Putamen (tissue), 1 donor: Measurements from ENCODE around the gene NDC1.
A peak's percentile ranks its signal among the peaks of the same experiment; 100 is the strongest.
"Not testable (repeated sequence)": the region's sequence is repeated elsewhere in the genome, so short reads cannot be mapped to it uniquely, and the experiment has no call there.

Source experiments
- DNase-seq: peaks from one replicate; pipeline ENCODE4 v3.0.0-alpha.2; 2016; ENCODE audit warnings: low spot score

Gene NDC1, protein sequence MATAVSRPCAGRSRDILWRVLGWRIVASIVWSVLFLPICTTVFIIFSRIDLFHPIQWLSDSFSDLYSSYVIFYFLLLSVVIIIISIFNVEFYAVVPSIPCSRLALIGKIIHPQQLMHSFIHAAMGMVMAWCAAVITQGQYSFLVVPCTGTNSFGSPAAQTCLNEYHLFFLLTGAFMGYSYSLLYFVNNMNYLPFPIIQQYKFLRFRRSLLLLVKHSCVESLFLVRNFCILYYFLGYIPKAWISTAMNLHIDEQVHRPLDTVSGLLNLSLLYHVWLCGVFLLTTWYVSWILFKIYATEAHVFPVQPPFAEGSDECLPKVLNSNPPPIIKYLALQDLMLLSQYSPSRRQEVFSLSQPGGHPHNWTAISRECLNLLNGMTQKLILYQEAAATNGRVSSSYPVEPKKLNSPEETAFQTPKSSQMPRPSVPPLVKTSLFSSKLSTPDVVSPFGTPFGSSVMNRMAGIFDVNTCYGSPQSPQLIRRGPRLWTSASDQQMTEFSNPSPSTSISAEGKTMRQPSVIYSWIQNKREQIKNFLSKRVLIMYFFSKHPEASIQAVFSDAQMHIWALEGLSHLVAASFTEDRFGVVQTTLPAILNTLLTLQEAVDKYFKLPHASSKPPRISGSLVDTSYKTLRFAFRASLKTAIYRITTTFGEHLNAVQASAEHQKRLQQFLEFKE

DNA sequence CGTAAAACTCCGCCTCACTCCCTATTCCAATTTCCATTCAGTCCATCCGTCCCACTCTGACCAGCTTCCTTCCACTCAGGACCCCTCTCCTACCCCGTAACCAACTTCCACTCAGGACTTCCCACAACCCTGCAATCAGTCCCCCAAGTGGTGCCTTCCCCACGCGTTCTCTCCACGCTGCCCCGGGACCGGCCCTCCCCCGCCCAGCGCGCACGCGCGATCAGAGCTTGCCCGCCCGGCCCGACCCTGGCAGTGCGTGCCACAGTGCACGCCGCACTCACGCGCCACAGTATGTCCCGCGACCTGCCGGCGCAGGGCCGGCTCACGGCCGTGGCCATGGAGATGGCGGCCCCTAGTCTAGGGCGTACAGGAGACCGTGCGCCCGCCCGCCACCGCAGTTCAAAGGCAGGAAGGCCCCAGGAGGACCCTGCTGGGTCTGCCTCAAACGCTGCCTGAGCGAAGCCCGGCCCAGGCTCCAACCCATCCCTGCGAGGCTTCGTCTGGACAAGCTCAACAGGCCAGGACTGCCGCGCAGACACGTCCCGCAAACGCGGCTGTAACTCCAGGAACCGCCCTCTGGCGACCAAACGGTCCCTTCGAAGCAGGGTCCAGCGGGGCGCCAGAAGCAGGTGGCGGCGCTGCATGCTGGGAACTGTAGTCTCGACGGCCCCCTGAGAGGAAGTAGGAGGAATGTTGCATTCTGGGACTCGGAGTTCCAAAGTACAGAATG, at the start of gene NDC1:
Gene NDC1 (minus strand): TSS at position 373 of the 730 bp plus-strand sequence. CDS start 35 bp downstream, at position 338.
- DNase-seq = peak; percentile 98

DNA sequence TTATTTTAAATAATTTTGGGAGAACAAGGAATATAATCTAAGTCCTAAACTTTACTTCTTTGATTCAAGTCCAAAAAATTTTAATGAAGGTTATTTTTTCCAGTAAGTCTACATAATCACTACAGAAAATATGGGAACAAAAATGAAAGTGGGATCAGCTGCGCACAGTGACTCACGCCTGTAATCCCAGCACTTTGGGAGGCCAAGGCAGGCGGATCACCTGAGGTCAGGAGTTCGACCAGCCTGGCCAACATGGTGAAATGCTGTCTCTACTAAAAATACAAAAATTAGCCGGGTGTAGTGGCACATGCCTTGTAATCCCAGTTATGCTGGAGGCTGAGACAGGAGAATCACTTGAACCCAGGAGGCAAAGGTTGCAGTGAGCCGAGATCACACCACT, 45.5 kb upstream of the NDC1 start:
- DNase-seq = not testable (repeated sequence)

DNA sequence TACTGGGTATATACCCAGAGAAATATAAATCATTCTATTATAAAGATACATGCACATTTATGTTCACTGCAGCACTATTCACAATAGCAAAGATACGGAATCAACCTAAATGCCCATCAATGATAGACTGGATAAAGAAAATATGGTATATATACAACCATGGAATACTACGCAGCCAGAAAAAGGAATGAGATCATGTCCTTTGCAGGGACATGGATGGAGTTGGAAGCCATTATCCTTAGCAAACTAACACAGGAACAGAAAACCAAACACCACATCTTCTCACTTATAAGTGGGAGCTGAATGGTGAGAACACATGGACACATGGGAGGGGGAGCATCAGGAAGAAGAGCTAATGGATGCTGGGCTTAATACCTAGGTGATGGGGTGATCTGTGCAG, 43.8 kb upstream of the NDC1 start:
- DNase-seq = not testable (repeated sequence)

DNA sequence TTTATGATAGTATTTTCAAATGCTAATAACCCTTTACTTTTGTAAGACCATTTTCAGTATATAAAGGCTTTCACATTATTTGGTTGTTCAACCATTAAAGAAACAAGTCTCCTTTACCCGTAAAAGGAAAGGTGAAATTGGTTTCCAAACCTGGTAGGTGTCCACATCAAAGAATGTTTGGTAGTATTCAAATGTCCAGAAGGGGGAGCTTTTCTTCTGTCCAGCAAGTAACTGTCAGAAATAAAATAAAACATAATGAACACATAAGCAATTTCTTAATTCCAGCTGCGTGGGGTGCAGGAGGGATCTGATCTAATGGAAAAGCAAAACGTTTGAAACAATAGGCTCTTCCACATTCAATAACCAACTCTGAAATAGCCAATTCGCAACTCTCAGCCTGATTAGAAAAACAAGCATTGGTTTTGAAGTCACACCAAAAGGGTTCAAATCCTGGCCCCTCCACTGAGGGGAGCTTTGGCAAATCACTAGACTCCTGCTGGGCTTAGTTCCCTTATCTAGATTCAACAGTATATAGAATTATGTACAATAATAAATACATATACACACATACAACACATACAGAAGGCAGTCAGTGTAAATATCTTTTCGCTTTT, 40.5 kb upstream of the NDC1 start:
- no peak for DNase-seq

DNA sequence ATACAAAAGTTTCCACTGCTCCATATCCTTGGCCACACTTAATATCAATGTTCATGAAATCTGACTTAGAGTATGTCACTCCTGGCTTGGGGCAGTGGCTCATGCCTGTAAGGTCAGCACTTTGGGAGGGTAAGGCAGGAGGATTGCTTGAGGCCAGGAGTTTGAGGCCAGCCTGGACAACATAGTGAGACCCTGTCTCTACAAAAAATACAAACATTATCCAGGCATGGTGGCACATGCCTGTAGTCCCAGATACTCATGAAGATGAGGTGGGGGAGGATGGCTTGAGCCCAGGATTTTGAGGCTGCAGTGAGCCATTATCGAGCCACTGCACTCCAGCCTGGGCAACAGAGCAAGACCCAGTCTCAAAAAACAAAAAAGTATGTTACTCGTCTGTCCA, 37.1 kb upstream of the NDC1 start:
- DNase-seq = not testable (repeated sequence)

DNA sequence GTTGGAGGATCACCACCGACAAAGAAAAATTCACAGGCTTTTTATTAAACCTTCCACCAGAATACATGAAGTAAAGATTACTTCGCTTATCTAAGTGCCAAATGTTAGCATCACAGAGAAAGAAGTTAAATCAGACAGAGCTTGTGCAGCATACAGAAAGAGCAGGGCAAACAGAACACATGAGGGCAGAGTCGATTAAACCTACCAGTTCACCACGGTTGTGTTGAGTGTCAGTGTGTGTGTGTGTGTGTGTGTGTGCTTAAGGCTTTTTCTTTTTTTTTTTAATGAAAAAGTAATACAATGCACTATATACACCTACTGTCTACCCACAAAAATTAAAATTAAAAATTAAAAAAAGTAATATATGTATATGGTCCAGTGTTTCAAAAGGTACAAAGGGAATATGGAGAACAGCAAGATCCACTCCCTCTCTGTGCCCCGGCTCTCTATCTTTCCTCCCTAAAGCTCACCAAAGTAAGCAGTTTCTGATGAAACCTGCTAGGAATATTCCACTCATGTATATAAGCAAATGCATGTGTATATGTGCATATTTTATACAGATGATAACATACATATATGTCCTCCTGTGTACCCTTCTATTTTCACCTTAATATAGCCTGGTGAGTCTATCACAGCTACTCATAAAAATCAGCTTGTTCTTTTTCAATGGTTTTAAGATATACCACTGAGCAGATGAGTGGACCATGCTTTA, 33.8 kb upstream of the NDC1 start:
- no peak for DNase-seq

DNA sequence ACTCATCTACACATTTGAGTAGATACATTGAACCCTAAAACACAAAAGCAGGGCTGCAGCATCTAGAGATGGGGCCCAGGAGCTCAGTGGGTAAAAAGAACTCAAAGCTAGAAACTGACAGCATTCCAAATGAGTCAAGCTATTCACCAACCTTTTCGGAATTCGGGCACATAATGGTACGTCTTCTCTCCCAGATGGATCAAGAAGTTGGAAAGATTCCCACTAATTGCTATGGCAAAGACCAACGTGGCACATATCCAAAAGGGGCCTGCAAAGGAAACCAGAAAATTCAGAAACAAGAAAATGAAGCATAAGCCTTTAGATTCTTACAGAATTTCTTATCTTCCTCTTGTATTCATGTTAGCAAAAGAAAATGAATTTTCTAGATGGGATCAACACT, 33.1 kb upstream of the NDC1 start:
- no peak for DNase-seq

DNA sequence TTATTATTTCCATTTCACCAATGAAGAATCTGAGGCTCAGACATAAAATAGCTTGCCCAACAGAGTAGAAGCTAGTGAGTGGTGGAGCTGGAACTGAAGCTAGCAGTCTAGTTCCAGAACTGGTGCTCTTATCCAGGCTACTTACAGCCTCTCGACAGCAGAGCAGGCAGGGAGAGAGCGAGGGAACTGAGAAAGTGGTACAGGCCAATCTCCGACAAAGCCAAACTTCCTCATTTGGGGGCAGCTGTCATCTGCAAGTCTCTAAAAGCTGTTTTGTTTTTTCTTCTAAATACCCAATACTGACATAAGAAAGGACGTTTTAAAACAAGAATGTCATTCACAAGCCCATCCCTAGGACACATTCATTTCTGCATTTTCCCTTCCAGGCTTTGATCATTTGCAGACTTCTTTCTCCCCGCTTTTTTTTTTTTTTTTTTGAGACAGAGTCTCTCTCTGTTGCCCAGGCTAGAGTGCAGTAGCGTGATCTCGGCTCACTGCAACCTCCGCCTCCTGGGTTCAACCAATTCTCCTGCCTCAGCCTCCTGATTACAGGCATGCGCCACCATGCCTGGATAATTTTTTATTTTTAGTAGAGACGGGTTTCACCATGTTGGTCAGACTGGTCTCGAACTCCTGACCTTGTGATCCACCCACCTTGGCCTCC, 31.5 kb upstream of the NDC1 start:
- DNase-seq = peak; percentile 23

DNA sequence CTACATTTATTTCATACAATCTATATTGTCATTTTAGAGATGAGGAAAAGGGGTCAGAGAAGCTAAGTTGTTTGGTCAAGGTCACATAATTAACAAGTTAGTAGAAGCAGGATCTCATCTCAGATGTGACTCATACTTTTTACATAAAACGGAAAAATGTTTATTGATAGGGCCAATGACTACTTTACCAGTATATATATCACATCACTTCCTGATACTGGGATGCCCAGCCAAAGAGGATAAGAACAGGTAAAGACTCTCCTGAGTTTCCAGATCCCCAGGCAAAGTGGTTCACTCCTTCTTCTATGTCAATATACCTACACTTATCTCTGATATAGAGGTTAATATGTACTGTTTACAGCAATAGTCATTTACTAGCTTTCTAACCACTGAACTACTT, 30.5 kb upstream of the NDC1 start:
- DNase-seq = no peak

DNA sequence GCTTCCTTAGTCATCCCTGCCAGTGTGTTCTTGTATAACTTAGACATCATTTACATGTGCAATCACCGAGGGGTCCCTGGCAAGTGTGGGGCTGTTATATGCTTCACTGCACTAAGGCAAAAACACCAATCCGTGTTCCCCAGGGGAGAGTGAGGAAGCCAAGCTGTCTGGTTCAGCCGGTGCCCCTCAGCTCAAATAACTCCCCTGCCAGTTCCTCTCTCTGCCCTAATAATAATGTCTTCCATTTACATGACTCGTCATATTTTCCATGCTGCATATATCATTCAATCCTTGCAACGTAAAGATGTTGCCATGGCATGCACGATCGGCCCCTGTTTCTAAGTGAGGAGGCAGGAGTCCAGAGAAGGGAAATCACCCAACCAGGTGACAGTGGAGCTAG, 24.4 kb upstream of the NDC1 start:
- DNase-seq = no peak

DNA sequence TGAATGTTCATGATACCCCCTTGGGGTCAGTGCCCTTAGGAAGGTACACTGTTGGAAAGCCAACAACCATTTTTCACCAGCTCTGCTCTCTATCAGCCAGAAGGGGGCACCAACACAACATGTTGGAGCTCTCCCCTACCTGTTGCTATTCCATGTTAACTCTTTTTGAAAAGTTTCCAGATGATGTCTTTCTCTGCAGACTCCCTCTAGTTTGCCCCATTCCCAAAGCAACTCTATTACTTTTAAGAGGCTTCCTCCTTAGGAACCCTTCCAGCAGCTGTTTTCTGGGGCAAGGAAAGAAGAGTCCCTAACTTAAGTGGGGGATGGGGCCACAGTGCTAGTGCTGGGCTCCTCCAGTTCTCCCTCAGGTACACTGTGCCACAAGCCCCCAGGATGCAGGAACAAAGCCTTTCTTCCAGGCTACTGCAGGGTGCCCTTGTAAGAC, 22.9 kb upstream of the NDC1 start:
- DNase-seq = peak; percentile 28

DNA sequence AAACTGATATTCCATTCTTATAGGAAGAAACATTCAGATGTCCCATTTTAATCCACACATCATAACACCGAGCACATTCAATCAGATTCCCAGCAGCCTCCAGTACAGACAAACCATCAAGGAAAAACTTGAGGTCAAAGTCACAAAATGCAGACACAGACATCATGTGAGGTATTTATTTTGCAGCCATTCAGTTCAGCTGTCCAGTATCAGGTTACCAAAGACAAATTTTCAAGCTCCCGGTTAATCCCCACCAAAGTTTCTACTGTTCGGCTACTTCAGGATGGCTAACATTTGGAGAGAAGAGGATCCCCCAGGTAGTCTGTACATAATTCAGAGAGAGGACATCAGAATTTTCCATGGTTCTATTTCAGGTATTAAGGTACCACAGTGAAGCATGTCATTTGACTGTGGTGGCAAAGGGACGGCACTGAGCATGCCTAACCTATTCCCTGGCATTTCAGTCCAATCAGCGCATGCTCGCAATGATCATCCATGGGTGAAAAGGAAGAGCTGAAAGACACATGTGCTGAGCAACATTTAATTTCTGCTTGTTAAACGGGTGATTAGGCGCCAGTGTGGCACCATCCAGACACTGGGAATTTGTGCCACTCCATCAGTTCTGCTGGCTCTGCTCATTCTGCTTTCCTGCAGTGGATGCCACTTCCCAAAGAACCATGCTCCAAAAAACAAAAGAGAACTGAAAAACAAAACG, 13.6 kb upstream of the NDC1 start:
- no peak for DNase-seq

DNA sequence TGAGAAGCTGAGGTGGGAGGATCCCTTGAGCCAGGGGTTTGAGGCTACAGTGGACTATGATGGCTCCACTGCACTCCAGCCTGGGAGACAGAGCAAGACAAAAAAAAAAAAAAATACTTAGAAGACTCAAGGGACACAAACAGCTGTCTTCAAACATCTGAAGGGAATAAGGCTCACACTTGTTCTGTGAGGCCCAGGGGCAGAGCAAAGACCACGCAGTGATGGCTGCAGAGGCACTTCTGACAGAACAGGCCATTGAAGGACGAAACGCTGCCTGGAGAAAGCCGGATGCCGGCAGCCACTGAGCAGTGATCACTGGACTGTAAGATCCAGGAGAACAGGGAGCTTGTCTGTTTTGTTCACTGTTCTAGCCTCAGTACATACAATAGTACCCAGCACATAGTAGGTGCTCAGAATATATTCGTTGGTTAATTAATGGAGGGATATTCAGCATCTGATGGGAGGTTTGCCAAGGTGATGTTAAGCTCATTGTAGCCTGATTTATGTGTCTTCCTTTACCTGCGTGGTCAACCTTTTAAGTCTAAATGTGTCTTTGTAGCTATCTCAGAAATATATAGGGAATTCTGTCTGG, 12.1 kb upstream of the NDC1 start:
- DNase-seq = no peak

DNA sequence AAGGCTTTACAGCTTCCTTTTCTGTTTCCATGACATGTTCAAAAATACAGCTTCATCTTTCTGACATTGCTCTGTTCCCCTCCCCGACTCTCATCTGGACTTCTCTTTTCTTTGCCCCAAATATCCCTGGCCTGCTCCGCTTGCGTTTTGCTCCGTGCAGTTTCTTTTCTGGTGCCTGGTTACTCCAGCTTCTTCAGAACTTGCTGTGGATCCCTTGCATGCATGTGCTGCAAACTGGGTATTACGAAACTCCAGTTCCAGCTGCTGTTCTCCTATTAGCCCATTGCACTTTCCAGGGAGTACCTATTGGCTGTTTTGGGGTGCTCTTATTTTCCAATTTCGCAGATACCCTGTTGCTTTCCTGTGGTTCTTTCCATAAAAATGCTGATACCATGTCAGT, 9.9 kb upstream of the NDC1 start:
- DNase-seq = no peak

DNA sequence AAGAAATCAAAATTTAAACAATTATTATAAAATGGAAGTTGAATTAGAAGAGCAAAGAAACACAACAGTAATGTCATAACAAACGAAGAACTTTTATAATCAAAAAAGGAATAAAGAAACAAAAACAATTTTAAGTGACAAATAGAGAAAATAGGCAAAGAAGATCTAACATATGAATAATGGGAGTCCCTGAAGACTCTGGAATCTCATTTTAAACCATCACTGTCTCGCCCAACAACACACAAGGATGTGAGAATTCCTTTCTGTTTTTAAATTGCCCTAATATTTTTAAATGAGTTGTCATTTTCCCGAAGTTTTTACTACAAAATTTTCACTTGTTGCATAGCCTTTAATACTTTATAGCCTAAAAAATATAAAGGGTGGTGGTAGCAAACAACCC, 4.3 kb upstream of the NDC1 start:
- DNase-seq = no peak

DNA sequence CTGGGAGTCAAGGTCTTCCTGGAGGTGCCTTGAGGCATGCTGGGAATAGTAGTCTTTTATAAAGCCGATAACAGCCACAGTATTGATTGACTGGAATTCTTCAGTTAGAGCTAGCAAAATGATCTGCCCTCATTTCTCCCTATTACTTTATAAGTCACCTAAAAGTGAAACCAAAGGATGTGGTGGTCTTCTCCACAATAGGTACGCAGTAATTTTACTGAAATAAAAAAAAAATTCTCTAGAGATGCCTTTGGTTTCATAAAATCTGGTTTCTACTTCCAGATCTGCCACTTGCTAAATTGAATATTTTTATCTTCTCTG, 518 bp upstream of the NDC1 start:
- DNase-seq = no peak

DNA sequence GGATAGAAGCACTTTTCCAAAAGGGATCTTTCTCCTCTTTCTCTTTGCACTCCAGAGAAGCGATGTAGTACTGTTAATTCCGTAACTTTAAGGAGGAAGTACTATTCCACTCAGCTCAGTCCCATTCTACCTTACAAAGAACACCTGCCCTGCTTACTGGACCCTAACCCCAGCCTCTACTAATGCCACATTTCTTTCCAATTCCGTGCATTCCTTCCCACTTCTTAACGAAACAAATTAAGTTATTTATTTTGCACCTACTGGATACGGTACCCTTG, 511 bp downstream of the NDC1 start:
- DNase-seq = no peak

DNA sequence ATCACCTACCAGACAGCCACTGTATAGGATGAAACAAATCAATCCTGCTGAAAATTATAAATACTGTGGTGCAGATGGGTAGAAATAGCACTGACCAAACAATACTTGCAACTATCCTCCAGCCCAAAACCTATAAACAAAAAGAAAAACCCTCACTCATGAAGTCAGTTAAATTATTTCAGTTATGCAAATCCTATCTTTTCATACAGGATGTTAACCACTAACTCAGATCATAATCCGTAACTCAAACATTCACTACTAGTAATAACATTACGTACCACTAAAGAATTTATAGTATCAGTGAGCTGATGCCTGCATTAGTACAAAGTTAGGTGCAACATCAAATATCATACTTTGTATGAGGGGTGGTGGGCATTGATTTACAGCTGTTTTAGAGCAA, 2.6 kb downstream of the NDC1 start:
- DNase-seq = no peak

DNA sequence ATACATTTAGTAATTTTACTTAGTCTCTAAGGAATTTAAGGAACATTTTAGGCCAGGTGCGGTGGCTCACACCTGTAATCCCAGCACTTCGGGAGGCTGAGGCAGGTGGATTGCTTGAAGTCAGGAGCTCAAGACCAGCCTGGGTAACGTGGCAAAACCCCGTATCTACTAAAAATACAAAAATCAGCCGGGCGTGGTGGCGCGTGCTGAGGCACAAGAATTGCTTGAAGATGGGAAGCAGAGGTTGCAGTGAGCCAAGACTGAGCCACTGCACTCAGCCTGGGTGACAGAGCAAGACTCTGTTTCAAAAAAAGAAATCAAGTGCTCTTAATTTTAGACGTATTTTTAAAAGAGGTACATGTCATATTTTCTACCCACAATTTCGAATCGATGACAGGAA, 3.3 kb downstream of the NDC1 start:
- DNase-seq = no peak

DNA sequence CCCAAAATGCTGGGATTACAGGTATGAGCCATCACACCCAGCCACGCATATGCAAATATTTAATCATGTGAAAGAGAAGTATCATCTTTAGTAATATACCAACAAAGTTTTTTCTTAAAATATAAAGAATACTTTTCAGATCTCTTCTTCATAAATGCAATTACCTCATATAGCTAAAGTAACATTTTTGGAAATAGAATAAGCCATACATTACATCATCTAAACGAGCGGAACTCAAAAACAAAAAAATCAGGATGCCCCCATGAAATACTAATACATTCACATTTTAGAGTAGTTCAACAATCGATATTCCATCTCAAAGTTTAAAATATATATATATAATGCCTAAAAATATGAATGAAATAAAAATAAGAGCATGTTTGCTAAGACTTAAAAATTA, 4.7 kb downstream of the NDC1 start:
- DNase-seq = no peak

DNA sequence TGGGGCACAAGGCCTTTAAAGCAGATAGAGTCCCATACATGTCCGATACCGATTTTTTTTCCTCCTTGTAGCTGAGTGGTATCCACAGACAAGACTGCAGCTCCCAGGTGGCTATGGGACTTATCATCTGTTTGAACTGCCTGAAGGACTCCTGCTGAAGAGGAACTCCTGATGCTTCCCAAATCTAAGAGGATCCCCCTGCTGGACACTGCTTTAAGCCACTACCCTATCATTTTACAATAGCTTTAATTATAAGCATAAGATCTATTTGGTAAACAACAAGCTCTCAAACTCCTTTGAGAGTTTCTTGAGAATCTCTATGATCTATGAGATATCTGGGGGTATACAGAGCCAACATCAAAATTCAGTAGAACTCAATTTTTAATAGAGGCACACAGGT, 11.7 kb downstream of the NDC1 start:
- no peak for DNase-seq
